Neural progenitor cell (in vitro differentiated cells): Measurements from ENCODE around the gene TBX18.

Experiments used
- EZH2 ChIP-seq: fragments of 200-600 bp; sonication (generic); IDR thresholded peaks from 2 replicates; pipeline ENCODE4 v1.6.1; 2017; ENCODE audit warnings: antibody characterized with exemption, mild to moderate bottlenecking, moderate library complexity
- EZH2phosphoT487 ChIP-seq: fragments of 200-600 bp; sonication (generic); IDR thresholded peaks from 2 replicates; pipeline ENCODE4 v1.6.1; 2017; ENCODE audit warnings: antibody characterized with exemption
- TF ChIP-seq, protein P1 (sequence below): fragments of 200-600 bp; sonication (generic); IDR thresholded peaks from 2 replicates; pipeline ENCODE4 v1.5.1; 2017; ENCODE audit warnings: antibody characterized with exemption, mild to moderate bottlenecking

DNA sequence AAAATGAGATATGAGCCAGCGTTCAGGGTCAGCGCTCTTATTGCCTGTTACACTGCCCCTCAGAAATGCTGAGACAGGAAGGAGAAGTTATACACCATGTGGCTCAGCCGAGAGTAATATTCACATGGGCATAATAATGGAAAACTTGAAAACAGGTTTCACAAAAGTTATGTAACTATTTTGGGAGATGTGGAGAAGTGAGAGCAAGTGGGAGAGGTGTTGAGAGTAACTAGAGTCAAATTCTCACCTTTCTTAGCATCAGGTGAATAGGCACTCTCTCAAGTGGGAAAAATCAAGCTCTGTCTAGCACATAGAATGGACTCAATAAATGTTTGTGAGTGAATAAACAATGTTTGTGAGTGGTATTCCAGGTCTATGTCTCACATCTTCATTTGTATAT, 94.5 kb downstream of the TBX18 start:
- TF ChIP-seq EZH2 (no peak), EZH2phosphoT487 (no peak)
- TF ChIP-seq, protein P1, sequence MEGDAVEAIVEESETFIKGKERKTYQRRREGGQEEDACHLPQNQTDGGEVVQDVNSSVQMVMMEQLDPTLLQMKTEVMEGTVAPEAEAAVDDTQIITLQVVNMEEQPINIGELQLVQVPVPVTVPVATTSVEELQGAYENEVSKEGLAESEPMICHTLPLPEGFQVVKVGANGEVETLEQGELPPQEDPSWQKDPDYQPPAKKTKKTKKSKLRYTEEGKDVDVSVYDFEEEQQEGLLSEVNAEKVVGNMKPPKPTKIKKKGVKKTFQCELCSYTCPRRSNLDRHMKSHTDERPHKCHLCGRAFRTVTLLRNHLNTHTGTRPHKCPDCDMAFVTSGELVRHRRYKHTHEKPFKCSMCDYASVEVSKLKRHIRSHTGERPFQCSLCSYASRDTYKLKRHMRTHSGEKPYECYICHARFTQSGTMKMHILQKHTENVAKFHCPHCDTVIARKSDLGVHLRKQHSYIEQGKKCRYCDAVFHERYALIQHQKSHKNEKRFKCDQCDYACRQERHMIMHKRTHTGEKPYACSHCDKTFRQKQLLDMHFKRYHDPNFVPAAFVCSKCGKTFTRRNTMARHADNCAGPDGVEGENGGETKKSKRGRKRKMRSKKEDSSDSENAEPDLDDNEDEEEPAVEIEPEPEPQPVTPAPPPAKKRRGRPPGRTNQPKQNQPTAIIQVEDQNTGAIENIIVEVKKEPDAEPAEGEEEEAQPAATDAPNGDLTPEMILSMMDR = no peak
